K562 (cell line): ENCODE data around the gene VPS13D. TPM values are rescaled to one million over a fixed set of nuclear protein-coding genes. Genes with fewer than 3 reads are reported as not detected.
A peak's percentile ranks its signal among the peaks of the same experiment; 100 is the strongest.

ENCODE experiments used
- ATF2 ChIP-seq: sonication (generic); formaldehyde crosslinking; IDR thresholded peaks from 2 replicates; pipeline ENCODE4 v1.8.1; 2022; ENCODE audit warnings: missing genetic modification reagents
- EP300 ChIP-seq: IDR thresholded peaks from 2 replicates; pipeline ENCODE4 v1.6.1; 2012; ENCODE audit warnings: low read length, improper control_type of control experiment
- IRF2 ChIP-seq: sonication (generic); formaldehyde crosslinking; IDR thresholded peaks from 2 replicates; pipeline ENCODE4 v1.8.1; 2022; ENCODE audit warnings: mild to moderate bottlenecking, missing genetic modification reagents
- JUN ChIP-seq, 2 experiments: sonication (generic) in 1 of 2; formaldehyde crosslinking in 1 of 2; IDR thresholded peaks; 2 replicates each; pipeline versions ENCODE4 v1.6.1 to v1.8.0; 2012 to 2022; ENCODE audit warnings: borderline replicate concordance in 2 of 2, mild to moderate bottlenecking in 2 of 2, improper control_type of control experiment in 1 of 2, low read depth in 1 of 2, low read length in 1 of 2, missing genetic modification reagents in 1 of 2
- KLF10 ChIP-seq: fragments of 250-450 bp; sonication (Bioruptor Pico); IDR thresholded peaks from 2 replicates; pipeline ENCODE4 v1.6.1; 2021; ENCODE audit warnings: matching md5 sums
- MAFF ChIP-seq: IDR thresholded peaks from 2 replicates; pipeline ENCODE4 v1.6.1; 2012; ENCODE audit warnings: low read length, improper control_type of control experiment
- MTA2 ChIP-seq: fragments of 450-650 bp; IDR thresholded peaks from 2 replicates; pipeline ENCODE4 v1.6.1; 2016; ENCODE audit warnings: low read depth
- SAP30 ChIP-seq: fragments of 200-600 bp; sonication (generic); IDR thresholded peaks from 2 replicates; pipeline ENCODE4 v1.6.1; 2012; ENCODE audit warnings: borderline replicate concordance, low read depth, mild to moderate bottlenecking, moderate library complexity, low read length, control low read depth, inconsistent platforms; ENCODE audit not compliant: insufficient read depth, poor library complexity, severe bottlenecking
- TARDBP ChIP-seq: fragments of 450-650 bp; IDR thresholded peaks from 2 replicates; pipeline ENCODE4 v1.6.1; 2016
- THAP12 ChIP-seq: fragments of 250-450 bp; sonication (Bioruptor Pico); IDR thresholded peaks from 2 replicates; pipeline ENCODE4 v1.9.0; 2021; ENCODE audit warnings: mild to moderate bottlenecking, inconsistent platforms
- TSC22D4 ChIP-seq: fragments of 450-650 bp; IDR thresholded peaks from 2 replicates; pipeline ENCODE4 v1.6.1; 2016; ENCODE audit warnings: missing genetic modification characterization, missing biosample characterization, control low read depth
- ZBTB11 ChIP-seq, 3 experiments: fragments of 200-800 bp in 1 of 3; fragments of 250-450 bp in 1 of 3; fragments of 450-650 bp in 1 of 3; sonication (Bioruptor Pico) in 1 of 3; sonication (Bioruptor generic) in 1 of 3; formaldehyde crosslinking in 1 of 3; IDR thresholded peaks; 2 replicates each; pipeline versions ENCODE4 v1.6.1 to v1.8.0; 2016 to 2022; ENCODE audit warnings: mild to moderate bottlenecking in 2 of 3, missing genetic modification characterization in 2 of 3, missing compliant biosample characterization in 1 of 3, moderate library complexity in 1 of 3
- ZNF280B ChIP-seq: fragments of 250-450 bp; sonication (Bioruptor Pico); IDR thresholded peaks from 2 replicates; pipeline ENCODE4 v1.5.1; 2021; ENCODE audit warnings: mild to moderate bottlenecking
- ZNF639 ChIP-seq, 2 experiments: fragments of 200-800 bp in 1 of 2; sonication (Bioruptor generic) in 1 of 2; sonication (generic) in 1 of 2; formaldehyde crosslinking in 1 of 2; IDR thresholded peaks in 1 of 2; conservative IDR thresholded peaks in 1 of 2; 2 replicates each; pipeline versions ENCODE4 v1.5.0 to v1.6.1; 2016 to 2020; ENCODE audit warnings: missing compliant biosample characterization in 1 of 2, missing genetic modification characterization in 1 of 2, missing genetic modification reagents in 1 of 2
- polyA plus RNA-seq, 8 experiments: library from polyadenylated mRNA; depleted of rRNA in 4 of 8; stranded (reverse) in 5 of 8; unstranded in 3 of 8; fragments of >200 nt; fragmentation: Nextera tagmentation in 2 of 8; fragmentation: Illumina TruSeq in 1 of 8; extraction: Ambion mirVana in 2 of 8; extraction: Trizol in 1 of 8; gene quantifications; 2 replicates each; pipeline versions ENCODE4 v1.2.1 to v1.2.3, GENCODE V29; 2011 to 2014; ENCODE audit warnings: inconsistent platforms in 1 of 8, missing spikeins in 1 of 8
- total RNA-seq, 7 experiments: library from RNA; depleted of rRNA in 6 of 7; stranded (reverse); fragments of >200 nt in 6 of 7; fragmentation: Illumina TruSeq in 2 of 7; extraction: Trizol in 2 of 7; gene quantifications; 2 replicates each; pipeline versions ENCODE4 v1.2.1 to v1.2.3, GENCODE V29; 2011 to 2021; ENCODE audit warnings: low replicate concordance in 1 of 7

VPS13D gene
- total and polyA plus RNA-seq, 9 of the 15 experiments (the other 6 are each of a cell fraction or from before 2014, with no cell fraction given), result 6.1 to 51.5 (median 38.5) TPM

GRCh38 chr1:12496154-12496961, 266.5 kb downstream of the VPS13D start (continued):
- no peak for TF ChIP-seq ATF2 (CRISPR knock-in tag)
- 0 out of 2 replicates have a peak, but pooled peaks have one; percentile 16 for TF ChIP-seq MTA2
- TF ChIP-seq EP300, result peak; percentile 56; the same call in 1 of the 2 replicates
- TF ChIP-seq THAP12 (CRISPR knock-in tag), result no peak
- TF ChIP-seq IRF2, result no peak
- no peak; a peak in 1 of 6 replicates for TF ChIP-seq ZBTB11 (CRISPR knock-in tag; IDR thresholded peaks at IDR 0.05)
- TF ChIP-seq ZNF280B, result no peak
- peak; percentile 30; the same call in 1 of the 2 replicates for TF ChIP-seq MAFF
- TF ChIP-seq ZNF639 (CRISPR knock-in tag; conservative IDR thresholded peaks at IDR 0.05 in 1 of 2, IDR thresholded peaks at IDR 0.05 in 1 of 2), result peak in 1 of 2 experiments; percentile 34; a peak in 1 of 4 replicates
- no peak for TF ChIP-seq JUN (IDR thresholded peaks at IDR 0.05; ENCODE audit: borderline replicate concordance, low read depth, low read length)
- TF ChIP-seq JUN (CRISPR knock-in tag; IDR thresholded peaks at IDR 0.05; ENCODE audit: borderline replicate concordance), result 0 out of 2 replicates have a peak, but pooled peaks have one; percentile 8
- TF ChIP-seq KLF10, result no peak
- no peak for TF ChIP-seq TSC22D4 (tag)
- no peak for TF ChIP-seq SAP30
- TF ChIP-seq TARDBP, result no peak
